HG03575 (cell line): ENCODE measurements around the gene VSIG10L.

Experiments
- ATAC-seq: cut with Tn5 transposase; IDR thresholded peaks from one replicate; pipeline ENCODE4 v1.9.1; 2021; ENCODE audit not compliant: unreplicated experiment, insufficient number of reproducible peaks, low FRiP score; ENCODE audit errors: extremely low read depth

VSIG10L gene

DNA sequence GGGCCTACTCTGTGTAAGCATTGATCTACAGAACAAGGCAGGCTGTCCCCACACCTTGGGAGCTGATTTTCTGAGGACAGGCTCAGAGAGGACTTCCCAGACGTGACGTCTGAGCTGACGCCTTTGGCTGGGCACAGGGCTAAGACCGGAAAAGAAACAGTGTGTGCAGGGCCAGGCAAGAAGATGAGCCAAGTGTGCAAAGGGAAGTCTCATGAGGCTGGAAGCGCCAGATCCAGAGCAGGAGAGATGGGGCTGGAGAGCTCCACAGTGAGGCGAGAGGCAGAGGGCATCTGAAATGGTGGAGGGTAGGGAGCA is 17.8 kb downstream of the VSIG10L start:
- ATAC-seq: no peak

DNA sequence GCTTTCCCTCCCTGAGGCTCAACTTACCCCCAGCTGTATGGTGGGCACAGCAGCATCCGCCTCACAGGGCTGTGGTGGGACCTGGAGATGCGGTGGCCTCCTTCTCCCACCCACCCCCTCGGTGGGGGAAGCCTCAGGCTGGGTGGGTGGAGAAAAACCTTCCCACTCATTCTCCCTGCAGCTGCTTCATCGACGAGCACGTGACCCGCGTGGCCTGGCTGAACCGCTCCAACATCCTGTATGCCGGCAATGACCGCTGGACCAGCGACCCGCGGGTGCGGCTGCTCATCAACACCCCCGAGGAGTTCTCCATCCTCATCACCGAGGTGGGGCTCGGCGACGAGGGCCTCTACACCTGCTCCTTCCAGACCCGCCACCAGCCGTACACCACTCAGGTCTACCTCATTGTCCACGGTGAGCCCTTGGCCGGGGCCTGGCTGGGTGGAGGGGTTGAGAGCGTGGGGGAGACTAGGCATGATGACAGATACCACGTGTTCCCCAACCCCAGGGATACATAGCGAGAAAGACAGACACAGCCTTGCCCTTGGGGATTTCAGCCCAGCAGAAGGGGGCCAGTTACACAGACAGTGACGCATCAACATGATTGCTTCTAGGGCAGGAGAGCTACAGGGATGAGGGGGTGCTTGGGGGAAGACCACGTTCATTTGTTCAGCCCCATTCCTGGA is 18.3 kb downstream of the VSIG10L start:
- no peak for ATAC-seq

DNA sequence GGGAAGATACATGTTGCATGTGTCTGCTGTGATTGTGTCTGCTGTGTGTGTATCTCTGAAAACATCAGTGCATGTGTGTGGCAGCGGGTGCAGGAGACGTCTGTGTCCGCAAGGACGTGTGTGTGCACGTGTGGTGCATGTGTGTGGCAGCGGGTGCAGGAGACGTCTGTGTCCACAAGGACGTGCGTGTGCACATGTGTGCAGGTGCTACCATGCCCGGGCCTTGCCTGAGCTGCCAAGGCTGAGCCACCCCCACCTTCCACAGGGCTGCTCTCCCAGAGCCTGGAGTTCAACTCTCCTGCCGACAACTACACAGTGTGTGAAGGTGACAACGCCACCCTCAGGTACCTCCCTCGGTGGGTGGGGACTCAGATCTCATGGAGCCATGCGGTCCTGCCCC is 20.1 kb downstream of the VSIG10L start:
- no peak for ATAC-seq

DNA sequence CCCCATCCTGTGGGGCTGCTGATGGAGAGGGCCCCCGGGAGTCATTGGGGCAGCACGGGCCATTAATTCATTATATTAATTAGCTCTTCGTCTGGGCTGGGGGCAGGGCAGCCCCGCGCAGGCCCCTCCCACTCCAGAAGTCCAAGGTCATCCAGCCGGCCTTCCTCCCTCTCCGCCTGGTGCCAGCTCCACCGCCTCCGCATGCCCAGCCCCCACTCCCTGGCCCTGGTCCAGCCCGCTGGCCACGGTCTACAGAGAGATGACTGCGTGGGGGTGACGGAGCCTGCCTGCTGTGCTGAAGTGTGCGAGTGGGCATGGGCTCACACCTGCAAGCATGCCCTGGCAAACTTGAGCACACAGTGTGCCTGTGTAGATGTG is 21.7 kb downstream of the VSIG10L start:
- ATAC-seq: no peak

DNA sequence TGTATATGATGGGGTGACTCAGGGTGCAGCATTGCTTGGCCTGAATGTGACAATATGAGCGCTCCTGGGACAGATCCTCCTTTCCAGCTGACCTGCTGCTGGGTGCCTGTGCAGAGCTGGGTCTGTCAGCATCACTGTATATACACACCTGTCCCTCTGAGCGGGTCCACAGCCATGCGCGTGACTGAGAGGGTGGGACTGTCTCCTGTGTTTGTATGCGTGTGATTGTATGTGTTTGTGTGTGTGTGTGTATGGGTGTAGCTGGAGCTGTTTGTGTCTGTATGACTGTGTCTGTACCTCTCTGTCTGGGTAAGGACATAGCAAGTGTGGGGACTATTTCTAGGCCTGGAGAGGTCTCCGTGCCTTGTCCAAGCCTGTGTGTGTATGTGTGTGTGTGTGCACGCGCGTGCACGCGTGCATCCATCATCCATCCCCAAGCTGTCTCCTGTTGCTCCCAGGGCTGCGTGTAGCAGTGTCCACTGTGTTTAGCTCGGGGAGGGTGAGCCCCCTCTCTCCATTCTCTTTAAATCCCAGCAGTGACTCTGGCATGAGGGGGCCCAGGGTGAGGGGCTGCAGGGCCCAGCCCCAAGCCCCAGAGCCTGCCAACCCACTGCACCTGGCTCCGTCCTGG is 22.2 kb downstream of the VSIG10L start:
- no peak for ATAC-seq

DNA sequence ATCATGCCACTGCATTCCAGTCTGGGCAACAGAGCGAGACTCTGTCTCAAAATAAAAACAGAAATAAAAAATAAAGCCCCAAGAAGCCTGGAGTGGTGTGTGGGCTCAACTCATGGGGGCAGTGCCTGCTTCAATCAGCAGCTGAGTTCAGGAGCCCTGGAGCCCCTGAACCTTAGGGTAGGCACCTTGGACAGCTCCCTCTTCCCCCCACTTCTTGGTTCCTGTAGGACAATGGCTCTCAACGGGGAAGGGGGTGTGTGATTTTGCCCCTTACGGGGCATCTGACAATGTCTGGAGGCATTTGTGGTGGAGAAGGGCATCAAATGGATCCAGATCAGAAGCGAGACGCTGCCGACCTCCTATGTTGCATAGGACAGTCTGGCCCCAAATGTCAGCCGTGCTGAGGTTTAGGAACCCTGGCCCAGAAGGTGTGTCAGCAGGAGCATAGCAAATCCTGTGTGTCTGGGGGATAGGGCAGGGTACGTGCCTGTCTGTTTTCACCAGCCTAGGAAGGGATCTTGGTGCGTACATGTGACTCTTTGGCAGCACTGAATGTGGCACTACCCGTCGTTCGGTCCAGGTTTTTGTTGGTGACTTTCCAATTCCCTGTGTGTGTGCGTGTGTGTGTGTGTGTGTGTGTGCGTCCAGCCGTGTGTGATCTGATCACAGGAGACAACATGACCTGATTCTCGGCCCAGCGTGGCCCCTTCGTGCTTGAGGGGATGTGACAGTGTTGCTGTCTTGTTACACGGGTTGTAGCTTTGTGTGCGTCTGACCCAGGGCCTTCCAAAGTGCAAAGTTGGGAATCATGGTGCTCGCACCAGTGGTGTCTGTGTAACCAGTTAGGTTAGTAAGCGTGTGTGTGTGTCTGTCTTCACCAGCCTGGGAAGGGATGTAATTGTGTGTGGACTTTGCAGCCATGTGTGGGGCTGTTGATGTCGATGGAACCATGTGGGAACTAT is 23.0 kb downstream of the VSIG10L start:
- no peak for ATAC-seq

DNA sequence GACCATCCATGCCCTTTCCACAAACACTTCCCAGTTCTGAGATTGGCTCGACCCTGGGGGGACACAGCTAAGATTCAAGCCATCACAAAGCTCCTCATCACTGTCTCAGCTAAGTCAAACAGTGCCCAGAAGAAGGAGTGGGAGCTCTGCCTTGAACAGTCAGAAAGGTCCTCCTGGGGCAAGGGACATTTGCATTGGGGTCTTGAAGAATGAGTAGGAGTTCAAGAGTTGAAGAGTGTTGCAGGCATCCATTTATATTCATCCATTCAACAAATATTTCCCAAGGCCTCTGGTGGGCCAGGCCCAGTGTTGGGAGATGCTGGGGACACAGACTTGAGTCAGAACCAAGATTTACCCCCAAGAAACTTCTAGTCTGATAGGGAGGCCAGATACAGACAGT is 24.0 kb downstream of the VSIG10L start:
- ATAC-seq: no peak

DNA sequence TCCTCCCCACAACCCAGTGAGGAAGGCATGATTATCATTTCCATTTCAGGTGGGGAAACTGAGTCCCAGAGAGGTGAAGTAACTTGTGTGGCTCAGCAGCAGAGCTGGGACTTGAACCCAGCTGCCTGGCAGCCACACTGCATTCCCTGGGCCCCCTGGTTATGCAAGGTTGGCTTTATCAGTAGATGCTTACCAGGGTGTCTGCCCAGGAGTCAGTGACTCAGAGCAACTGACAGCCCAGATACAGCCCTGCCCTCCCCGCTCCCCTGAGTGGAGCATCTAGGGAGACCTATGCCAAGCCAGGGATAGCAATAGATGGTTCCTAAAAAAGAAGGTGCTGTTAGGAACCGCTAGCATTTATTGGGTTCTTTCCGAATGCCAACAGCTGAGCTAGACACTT is 24.6 kb downstream of the VSIG10L start:
- no peak for ATAC-seq

GRCh38 chr19:51316688-51317087 is 25.3 kb downstream of the VSIG10L start:
- ATAC-seq: no peak

GRCh38 chr19:51311351-51312257 is 30.3 kb downstream of the VSIG10L start, which contains the start of gene IGLON5:
IGLON5 (plus strand) TSS chr19:51311644; CDS start chr19:51311848, 204 bp downstream.
- ATAC-seq: no peak

GRCh38 chr19:51305479-51305878 is 36.5 kb downstream of the VSIG10L start:
- no peak for ATAC-seq

- ATAC-seq: no peak
These were observed 40.7 kb downstream of the VSIG10L start for GRCh38 chr19:51301266-51301665.

DNA sequence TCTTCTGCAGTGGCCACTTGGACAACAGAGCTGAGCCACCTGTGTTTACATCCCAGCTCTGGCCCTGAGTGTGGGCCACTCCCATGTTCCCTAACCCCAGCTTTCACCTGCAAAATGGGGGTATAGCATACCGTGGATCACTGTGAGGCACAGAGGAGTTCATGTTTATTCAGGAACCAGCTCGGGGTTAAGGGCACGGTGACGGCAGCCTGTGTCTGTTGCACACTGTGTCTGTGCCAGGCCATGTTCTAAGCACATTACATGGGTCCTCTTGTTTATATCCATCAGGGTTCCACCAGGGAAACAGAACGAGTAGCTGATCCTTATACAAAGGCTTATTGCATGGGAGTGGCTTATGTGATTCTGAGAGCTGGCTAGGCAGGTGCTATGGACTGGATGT is 44.5 kb downstream of the VSIG10L start:
- no peak for ATAC-seq

DNA sequence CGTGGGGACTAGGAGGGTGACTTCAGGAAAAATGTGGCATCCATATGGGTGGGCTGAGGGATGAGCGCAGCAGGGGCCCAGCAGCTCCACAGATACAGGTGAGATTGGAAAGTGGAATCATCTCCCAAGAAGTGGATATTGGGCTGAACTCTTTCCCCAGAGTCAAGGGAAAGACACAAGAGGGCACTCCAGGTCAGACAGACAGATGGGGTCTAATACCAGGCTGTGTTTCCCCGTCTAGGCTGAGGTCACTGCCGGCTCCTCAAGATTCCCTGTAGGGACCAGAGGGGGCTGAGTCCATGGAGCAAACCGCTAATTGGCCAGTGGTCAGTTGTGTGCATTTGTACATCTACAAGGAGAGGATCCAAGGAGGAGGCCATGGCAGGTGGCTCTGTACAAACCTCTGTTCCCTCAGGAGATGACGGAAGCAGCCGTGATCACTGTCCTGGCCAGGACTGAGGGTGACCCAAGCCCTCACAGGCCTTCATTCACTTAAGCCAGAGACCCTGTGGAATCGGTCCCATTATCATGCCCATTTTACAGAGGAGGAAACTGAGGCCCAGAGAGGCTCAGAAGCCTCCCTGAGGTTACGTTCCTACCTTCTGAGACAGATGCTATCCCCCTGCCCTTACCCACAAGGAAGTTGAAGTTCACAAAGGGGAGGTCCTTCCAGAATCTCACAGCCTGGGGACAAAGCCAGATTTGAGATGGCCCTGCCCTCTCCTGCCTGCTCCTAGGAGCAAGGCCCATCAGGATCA is 45.4 kb downstream of the VSIG10L start:
- ATAC-seq: no peak

DNA sequence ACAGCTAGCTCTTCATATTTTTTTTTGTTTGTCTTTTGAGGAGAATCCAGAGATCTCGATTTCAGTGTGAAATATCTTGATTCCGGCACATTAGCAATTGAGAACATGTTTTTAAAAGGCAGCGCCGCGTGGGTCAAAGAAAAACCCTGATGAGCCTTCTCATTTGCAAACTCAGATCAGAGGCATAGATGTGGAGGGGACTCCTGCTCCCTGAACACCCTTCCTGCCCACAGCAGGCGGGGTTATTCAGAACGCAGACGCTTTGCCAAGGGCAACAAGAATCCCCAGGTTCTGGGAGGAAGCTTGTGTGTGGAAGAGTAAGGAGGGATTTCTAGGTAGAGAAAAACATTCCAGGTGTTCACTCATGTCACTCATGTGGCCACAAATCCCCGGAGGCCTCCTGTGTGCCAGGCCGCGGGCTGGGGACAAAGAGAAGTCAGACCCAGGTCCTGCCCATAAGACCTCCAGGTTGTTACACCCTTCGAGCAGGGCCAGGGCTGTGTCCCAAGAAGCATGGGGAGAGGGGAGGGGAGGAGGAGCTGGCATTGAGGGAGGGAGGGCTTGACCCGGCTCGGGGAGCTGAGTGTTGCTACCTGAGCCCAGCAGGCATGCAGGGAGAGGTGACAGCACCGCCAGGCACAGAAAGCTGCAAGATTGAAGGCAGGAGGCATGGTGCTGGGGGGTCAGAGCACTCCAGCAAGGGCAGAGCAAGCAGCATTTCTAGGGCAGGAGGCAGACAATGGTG is 46.4 kb downstream of the VSIG10L start:
- no peak for ATAC-seq

- ATAC-seq: no peak
These were observed 47.0 kb downstream of the VSIG10L start for GRCh38 chr19:51294977-51295375.

DNA sequence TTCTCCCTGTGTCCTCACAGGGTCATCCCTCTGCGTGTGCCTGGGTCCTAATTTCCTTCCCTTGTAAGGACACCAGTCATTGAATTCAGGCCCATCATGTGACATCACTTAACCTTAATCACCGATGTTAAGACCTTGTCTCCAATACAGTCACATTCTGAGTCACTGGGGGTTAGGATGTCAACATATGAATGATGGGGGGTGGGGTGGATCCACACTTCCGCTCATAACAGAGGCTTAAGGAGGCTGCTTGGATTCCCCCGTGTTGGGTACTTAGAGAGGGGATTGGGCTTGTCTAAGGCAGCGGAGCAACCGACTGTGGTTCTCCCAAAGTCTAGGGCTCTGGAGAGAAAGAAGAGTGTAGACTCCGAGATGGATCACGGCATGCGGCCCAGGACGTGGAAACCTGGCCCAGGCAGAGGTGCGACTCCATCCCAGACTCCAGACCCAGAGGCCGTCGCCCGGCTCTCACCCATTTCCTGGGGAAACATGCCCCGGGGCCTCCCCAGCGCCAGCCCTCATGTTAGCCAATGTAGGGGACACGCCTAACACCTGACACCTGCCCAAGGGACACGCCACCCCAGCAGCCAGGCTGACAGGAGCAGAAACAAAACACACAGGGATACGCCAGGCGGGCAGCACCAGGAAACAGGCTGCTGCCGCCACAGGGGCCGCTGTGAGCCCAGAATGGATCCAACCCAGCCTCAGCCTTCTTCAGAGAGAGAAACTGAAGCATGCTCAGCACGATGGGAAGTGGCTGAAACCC is 47.5 kb downstream of the VSIG10L start:
- no peak for ATAC-seq
